CD4-positive, alpha-beta T cell treated with Interleukin-6 for 4 hours (primary cell): ENCODE data around the gene CASTOR1.

ENCODE experiments used
- DNase-seq: peaks from one replicate; pipeline ENCODE4 v3.0.0-alpha.2; 2020; ENCODE audit warnings: mixed read lengths

CASTOR1 gene

GRCh38 chr22:30297991-30298701, 8.8 kb upstream of the CASTOR1 start:
- no peak for DNase-seq

- no peak for DNase-seq
Measured at GRCh38 chr22:30297276-30297990, 8.1 kb upstream of the CASTOR1 start.

DNA sequence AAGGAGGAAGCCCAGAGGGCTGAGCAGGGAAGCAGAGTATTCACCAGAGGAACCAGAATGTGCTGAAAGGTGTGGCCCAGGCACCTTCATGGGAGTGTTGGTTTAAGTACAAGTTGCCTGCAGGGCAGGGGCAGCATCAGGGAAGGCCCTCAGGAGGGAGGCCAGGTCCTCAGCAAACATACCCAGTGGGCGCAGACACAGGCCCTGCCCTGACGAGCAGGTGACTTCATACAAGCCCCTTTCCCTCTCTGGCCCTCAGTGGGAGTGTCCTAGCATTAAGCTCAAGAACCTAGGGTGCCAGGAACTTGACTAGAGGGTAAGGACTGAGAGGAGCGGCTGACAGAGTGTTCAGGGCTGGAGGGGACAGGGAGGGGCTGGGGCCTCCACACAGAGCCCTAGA, 7.5 kb upstream of the CASTOR1 start:
- DNase-seq: no peak

- peak; percentile 40 for DNase-seq
Measured at GRCh38 chr22:30296324-30296723, 7.0 kb upstream of the CASTOR1 start.

GRCh38 chr22:30295576-30295975, 6.3 kb upstream of the CASTOR1 start:
- DNase-seq: no peak

GRCh38 chr22:30294830-30295229, 5.5 kb upstream of the CASTOR1 start:
- no peak for DNase-seq

GRCh38 chr22:30294066-30294465, 4.8 kb upstream of the CASTOR1 start:
- no peak for DNase-seq

DNA sequence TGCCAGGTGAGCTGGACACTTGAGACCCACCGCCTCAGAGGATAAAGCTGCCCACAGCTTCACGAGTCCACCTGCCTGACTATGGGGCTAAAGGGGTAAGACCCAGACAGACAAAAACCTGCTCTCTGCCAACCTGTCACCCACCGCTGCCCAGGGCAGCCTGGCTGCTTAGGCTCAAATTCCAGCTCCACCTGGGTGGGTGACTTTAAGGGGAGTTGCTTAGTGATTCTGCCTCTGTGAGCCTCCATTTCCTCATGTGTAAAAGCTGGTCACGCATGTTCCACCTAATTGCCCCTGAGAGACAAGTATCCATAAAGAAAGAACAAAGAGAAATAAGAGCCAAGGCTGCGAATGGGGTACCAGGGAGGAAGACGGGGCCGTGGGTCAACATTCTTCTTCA, 3.7 kb upstream of the CASTOR1 start:
- DNase-seq: no peak

- DNase-seq: no peak
Measured at GRCh38 chr22:30292069-30292970, 3.0 kb upstream of the CASTOR1 start.

DNA sequence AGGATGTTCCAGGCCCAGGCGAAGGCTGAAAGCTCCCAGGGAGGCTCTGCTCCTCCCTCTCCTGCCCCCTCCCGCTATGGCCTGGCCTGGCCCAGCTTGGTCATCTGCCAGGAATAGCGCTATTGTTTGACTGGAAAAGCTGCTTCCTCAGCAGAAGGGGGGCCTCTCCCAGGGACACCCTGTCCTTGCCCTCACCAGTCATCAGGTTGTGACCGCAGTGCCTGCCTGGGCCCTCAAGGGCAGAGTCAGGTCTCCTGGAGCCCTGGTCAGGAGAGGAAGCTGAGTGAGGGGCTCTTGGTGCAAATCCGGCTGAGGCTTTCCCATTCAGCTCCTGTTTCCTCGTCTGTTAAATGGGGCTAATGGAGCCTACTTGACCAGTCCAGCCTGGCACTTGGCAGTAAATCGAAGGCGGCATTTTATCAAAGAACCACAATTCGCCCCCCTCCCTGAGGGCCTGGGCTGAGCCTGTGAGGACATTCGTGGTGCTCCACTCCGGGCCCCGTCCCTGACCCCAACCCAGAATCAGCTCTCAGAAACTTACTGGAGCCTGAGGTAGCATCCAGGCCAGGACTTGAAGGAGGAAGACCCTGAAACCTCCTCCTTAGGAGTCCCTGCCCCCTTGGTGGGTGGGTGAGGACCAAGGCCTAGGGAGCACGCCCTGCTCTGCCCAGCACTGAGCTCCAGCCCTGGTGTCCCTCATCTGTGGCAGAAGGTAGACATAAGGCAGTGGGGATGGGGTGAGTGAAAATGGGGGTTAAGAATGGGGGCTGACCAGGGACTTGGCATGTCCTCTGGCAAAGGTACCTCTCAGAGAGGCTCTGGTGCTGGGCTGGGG, 2.0 kb upstream of the CASTOR1 start:
- DNase-seq: no peak

GRCh38 chr22:30290342-30291057, 1.2 kb upstream of the CASTOR1 start:
- DNase-seq: peak; percentile 31

DNA sequence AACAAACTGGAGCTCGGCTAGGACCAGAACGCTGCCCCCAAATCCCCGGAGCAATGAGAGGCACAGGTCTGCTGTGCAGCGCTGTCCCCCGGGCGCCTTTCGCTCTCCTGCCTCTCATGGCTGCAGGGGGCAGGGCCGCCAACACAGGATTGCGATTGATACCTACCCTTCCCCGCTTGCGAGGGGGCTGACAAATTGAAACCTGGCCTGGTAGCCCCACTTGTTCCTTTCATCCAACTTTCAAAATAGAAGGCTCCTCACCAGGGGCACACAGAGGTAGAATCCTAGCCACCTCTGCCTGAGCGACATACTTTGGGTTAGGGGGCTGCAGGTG, 642 bp upstream of the CASTOR1 start:
- no peak for DNase-seq

DNA sequence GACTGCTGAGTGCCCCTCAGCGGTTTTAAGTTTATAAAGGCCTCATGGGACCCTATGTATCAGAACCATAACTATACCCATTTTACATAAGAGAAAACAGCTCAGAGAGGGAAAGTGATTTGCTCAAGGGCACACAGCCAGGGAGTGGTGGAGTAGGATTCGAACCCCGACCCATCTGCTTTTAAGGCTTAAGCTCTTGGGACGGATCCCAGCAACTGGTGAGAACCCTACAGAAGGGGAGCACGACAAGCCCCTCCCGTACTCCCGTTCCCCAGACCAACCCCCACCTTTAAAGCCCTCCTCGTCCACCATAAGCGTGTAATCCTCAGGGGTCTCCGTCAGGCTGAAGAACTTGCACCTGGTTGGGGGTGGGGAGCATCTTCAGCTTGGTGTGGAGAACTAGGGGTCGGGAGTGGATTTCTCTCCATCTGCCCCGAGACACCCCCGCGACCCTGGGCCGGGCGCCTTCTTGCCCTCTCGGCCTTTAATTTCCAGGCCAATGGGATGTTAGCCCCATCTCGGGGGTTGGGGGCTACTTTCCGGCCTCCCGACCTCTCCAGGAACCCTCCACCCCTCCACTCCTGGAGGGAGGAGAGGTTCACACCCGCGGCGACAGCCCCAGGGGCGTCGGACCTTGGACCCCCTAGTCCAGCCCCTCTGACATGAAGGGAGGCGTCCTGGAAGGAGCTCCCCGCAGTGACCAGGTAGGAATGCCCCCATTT, 725 bp downstream of the CASTOR1 start:
- DNase-seq: no peak

GRCh38 chr22:30287648-30288418, 1.5 kb downstream of the CASTOR1 start:
- DNase-seq: peak; percentile 93

GRCh38 chr22:30286813-30287647, 2.3 kb downstream of the CASTOR1 start:
- peak; percentile 91 for DNase-seq

GRCh38 chr22:30286331-30286730, 3.0 kb downstream of the CASTOR1 start:
- no peak for DNase-seq

- DNase-seq: no peak
Measured at GRCh38 chr22:30285846-30286200, 3.5 kb downstream of the CASTOR1 start.

DNA sequence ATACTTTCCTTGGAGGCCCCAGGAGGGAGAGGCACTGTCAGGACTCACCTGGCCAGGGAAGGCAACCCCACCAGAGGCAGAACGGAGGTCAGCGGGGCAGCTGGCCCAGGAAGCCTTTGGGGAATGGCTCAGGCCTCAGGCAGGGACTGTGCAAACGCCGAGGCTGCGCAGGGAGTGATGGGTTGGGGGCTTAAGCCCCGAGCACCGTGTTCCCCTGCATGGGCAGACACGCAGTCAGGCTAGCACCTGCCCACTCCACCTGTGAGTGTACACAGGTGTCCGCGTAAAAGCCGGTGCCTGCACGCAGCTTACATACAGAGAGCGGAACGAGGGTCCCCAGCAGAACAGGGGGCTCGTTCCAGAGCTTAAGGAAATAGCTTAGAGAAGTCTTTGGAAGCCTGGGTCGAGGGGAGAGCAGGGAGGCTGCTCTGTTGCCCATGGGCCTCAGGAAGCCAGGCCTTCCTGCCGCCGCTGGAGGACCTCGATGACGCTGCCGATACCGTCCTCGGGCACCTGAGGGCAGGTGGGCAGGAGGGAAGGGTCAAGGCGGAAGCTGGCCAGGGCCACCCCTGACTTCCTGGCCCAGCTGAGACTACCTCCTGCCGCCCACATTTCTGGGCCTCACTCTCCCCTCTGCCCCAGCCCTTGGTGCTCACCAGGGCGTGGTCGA, 4.0 kb downstream of the CASTOR1 start:
- no peak for DNase-seq

GRCh38 chr22:30284666-30285065, 4.6 kb downstream of the CASTOR1 start:
- DNase-seq: no peak
